ENCODE results near the gene DEFB108B.
A peak's percentile ranks its signal among the peaks of the same experiment; 100 is the strongest.
"Not testable (repeated sequence)": the region's sequence is repeated elsewhere in the genome, so short reads cannot be mapped to it uniquely, and the experiment has no call there.

DNA sequence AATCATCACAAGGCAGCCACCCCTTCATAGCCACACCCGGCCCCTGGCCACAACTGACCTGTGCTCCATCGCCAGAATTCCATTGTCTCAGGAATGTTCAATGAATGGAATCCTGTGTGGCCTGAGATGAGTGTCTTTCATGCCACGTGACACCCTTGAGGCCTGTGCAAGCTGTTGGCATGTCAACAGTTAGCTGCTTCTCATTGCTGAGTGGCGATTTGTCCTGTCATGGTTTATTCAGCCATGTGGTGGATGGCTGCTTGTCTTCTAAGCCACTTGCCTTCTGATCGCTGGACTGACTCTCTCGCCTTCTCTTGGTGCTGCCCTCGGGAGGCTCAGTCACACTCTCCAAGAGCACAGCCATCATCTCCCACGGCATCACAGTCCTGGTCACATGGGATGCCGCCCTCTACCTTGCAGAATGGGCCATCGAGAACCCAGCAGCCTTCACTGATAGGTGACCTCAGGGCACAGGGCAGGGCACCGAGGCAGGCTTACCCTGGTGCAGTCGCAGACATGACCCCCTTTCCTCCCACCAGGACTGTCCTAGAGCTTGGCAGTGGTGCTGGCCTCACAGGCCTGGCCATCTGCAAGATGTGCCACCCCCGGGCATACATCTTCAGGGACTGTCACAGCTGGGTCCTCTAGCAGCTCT, 38.5 kb upstream of the DEFB108B start:
- TF ChIP-seq EP300 (IDR thresholded peaks at IDR 0.05; ENCODE audit: borderline replicate concordance); CEBPB (IDR thresholded peaks at IDR 0.05); ZBTB7A (IDR thresholded peaks at IDR 0.05; ENCODE audit: low read depth); TAF1 (IDR thresholded peaks at IDR 0.05; ENCODE audit: low read depth); YY1 (IDR thresholded peaks at IDR 0.05; ENCODE audit: low read depth); RAD21 (IDR thresholded peaks at IDR 0.05; ENCODE audit: low read depth): not testable (repeated sequence)
- TF ChIP-seq, protein P1, sequence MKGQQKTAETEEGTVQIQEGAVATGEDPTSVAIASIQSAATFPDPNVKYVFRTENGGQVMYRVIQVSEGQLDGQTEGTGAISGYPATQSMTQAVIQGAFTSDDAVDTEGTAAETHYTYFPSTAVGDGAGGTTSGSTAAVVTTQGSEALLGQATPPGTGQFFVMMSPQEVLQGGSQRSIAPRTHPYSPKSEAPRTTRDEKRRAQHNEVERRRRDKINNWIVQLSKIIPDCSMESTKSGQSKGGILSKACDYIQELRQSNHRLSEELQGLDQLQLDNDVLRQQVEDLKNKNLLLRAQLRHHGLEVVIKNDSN (IDR thresholded peaks at IDR 0.05): peak; percentile 75
- TF ChIP-seq TEAD4 (IDR thresholded peaks at IDR 0.05): peak; percentile 41; the same call in 1 of the 2 replicates
